Bladder microvascular endothelial cell (primary cell): Measurements from ENCODE around the gene LTBP2. TPM values are rescaled to one million over a fixed set of nuclear protein-coding genes. Genes with fewer than 3 reads are reported as not detected.

Experiments used
- total RNA-seq: library from RNA; depleted of rRNA; stranded (reverse); fragments of >200 nt; gene quantifications from 2 replicates; pipeline ENCODE4 v1.2.3, GENCODE V29; 2014

LTBP2 gene
- total RNA-seq, result 114 and 133 TPM in 2 replicates

DNA sequence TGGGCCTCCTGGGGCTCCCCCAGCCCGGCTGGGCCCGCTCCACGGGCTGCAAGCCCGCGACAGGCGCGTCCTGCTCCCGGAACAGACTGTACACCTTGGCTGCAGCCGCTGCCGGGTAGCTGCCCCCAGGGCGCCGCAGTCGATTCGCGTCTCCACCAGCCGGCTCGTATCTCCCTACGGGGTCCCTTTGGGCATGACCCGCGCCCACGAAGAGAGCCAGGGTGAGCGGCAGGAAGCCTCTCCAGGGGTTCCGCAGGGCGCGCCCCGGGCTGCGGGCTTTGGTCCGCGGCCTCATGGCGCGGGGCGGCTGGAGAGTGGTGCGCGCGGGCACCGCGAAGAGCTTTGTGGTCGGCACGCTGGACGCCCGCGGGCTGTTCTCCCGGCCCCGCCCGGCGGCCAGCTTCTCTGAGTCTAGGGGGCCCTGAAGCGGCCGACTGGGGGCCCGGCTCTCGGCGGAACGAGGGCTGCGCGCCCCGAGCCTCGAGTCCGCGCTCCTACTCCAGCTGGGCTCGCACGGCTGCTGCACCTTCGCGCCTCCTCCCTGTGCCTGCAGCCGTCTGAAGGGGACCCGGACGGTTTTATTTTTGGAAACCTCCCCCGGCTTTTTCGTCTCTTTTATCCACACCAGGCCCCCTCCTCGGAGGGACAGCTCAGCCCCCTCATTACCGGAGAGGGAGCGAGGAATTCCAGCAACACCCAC is at the start of gene LTBP2:
Gene LTBP2 (minus strand): TSS at position 588 of the 700 bp plus-strand sequence. CDS start 293 bp downstream, at position 295.

DNA sequence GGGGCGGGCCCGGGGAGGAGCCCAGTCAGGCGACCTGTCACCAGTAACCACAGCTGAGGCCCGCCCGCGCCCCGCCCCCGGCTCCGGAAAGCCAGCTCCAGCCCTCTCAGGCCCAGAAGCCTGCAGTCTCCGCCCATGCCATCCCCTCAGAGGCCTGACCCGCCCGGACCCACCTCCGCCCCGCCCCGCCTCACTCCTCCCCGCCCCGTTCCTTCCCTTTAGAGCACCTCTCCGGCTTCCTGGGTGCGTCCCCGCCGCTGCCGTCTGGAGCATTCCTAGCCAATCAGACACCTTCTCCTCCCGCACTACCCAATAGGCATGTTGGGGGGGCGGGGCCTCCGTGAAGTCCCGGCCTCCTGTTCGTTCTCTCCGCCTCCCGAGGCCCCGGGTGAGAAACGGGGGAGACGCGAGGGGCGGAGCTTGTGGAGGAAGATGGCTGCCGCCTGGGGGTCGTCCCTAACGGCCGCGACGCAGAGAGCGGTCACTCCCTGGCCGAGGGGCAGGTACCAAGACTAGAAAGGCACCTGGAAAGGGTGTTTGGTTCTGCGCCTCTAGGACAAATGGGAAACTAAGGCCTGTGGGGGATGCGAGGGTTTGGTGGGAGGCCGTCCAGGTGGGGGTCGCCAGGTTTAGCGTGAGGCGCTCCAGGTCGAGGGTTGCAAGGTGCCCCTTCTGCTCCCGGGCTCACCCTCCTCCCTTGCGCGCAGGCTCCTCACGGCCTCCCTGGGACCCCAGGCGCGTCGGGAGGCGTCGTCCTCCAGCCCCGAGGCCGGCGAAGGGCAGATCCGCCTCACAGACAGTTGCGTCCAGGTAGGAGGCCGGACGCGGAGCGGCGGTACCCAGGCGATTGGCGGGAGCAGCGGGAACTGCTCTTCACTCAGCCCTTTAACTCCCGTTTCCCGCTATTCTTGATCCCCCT is 118.4 kb downstream of the LTBP2 start, which contains the start of gene ISCA2:
Gene ISCA2 (plus strand): TSS at position 423 of the 919 bp plus-strand sequence. CDS start 10 bp downstream, at position 433.

GRCh38 chr14:74492776-74493342 is 119.2 kb downstream of the LTBP2 start, which contains the start of gene NPC2:
TSS of gene NPC2 (minus strand) at chr14:74493305. CDS start at chr14:74493274, 31 bp downstream.

Other genes starting within 250 kb of the LTBP2 start
- 0.06 TPM in 1 of 2 replicates, not detected in the other for gene SYNDIG1L, start 186.0 kb downstream of the LTBP2 start, total RNA-seq
- 239 and 247 TPM in 2 replicates for gene NPC2, start 118.9 kb downstream of the LTBP2 start, total RNA-seq
- 8.9 and 9.4 TPM in 2 replicates for gene ISCA2, start 118.5 kb downstream of the LTBP2 start, total RNA-seq
- gene AREL1, start 100.8 kb upstream of the LTBP2 start, total RNA-seq, result 19.1 and 44.4 TPM in 2 replicates
- gene FCF1, start 100.9 kb upstream of the LTBP2 start, total RNA-seq, result 12.8 and 33.0 TPM in 2 replicates
- 19.1 and 66.7 TPM in 2 replicates for gene YLPM1, start 151.1 kb upstream of the LTBP2 start, total RNA-seq